Placental epithelial cell (primary cell): Measurements from ENCODE around the gene SLIRP. TPM values are rescaled to one million over a fixed set of nuclear protein-coding genes. Genes with fewer than 3 reads are reported as not detected.

ENCODE experiments used
- total RNA-seq: library from RNA; depleted of rRNA; stranded (reverse); fragments of >200 nt; gene quantifications from 2 replicates; pipeline ENCODE4 v1.2.3, GENCODE V29; 2012

SLIRP gene
- total RNA-seq, result 39.7 and 139 TPM in 2 replicates

DNA sequence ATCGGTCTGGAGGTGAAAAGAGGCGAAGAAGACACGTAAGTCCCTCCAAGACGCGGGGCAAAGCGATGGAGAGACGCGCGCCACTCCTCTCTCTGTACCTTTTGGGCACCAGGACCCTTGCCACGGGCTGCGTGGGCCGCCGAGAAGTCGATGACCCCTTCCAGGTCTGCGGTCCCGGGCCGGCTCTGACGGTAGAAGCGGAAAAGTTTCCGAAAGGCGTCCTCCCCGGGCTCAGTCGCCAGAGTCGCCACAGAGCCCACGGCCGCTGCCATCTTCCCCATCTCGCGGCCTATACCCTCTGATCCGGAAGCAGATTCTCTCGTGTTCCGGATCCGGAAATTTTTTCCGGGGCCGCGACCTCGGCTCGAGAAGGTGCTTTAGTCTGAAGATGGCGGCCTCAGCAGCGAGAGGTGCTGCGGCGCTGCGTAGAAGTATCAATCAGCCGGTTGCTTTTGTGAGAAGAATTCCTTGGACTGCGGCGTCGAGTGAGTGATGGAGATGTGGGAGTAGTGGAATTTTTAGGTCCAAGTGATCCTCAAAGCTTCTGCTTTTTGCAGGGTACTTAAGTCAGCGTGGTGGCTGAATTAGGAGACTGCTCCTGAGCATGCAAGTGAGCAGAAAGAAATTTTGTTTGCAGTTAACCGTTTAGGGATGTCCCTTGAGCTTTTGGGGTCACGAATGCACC is at the start of gene SLIRP, which contains the start of gene ALKBH1:
Gene SLIRP (plus strand): TSS at position 380 of the 685 bp plus-strand sequence. CDS start 9 bp downstream, at position 389.
Gene ALKBH1 (minus strand): TSS at position 300 of the 685 bp plus-strand sequence. CDS start 19 bp downstream, at position 281.

DNA sequence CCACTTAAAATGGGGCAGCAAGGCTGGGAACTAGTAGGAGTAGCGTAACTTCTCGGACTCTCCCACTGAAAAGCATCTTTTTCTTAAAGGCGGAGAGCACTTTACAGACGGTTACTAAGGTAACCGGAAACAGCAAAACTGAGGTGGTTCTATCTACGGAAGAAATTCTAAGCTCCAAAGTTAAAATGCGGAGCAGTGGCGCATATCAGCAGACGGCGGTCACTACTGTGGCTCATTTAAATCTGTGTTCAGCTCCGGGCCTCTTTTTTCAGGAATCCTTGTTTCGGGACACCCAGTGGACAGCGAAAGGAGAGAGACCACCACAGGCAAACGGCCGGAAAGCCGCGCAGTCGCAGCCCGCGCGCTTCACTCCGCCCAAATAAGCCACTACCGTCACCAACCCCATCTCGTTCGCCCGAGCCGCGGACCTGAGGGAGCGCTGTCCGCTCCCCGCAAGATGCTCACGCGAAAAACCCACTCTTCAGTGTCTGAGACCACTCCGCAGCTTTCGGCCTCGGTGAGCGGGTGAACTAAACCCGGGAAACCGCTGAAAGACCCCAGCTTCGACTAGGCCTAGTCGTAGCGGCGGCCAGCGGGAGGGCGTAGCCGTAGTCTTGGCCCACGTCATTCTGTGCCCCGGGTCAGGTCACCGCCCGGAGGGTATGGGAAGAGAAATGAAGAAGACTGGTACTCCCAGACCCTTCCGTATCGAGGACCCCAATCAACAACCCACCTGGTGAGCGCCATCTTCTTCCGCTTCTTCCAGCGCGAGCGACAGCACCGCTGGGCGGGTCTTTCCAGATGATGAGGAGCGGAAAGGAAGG is 52.7 kb downstream of the SLIRP start, which contains the start of gene SNW1:
Gene SNW1 (minus strand): TSS at position 776 of the 824 bp plus-strand sequence. CDS start 29 bp downstream, at position 747.

Other genes with a start within 250 kb of the SLIRP start
- under 0.01 and 0.22 TPM in 2 replicates for gene ISM2, start 209.3 kb upstream of the SLIRP start, total RNA-seq
- gene SPTLC2, start 91.5 kb upstream of the SLIRP start, total RNA-seq, result 27.9 and 54.1 TPM in 2 replicates
- gene ALKBH1, start 80 bp upstream of the SLIRP start, total RNA-seq, result 9.1 and 12.6 TPM in 2 replicates
- 30.7 and 51.8 TPM in 2 replicates for gene SNW1, start 53.1 kb downstream of the SLIRP start, total RNA-seq
- 5.1 and 8.6 TPM in 2 replicates for gene ADCK1, start 92.0 kb downstream of the SLIRP start, total RNA-seq